ENCODE results near the gene RPL38.

Gene RPL38

DNA sequence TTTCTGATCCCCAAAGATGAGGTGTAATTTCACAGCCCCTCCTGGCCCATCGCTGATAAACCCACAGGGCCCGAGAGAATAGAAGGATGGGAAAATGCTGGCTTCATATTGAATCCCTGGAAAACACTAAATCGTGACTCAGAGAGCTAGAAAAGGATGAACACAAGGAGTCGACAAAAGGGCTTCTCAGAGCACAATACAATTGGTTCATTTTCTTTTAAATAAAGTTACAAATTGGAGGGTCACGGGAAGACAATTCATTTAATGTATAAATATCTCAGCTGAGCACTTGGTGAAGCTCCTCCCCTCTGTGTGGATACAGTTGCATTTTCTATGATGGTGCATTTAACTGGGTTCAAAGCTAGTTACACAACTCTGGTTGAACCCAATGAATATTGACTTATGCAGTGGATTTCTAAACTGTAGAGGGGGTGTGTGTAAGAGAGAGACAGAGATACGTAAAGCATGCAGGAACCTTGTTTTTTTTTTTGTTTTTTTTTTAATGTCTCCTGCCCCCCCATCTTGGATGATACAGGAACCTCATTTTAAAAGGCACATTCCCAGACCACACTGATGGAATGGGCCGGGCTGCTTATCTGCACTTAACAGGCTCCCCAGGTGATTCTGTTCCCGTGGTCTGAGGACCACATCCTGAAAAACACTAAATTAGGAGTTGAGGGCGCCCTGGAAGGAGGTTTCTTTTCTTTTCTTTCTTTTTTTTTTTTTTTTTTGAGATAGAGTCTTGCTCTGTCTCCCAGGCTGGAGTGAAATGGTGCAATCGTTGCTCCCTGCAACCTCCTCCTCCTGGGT, 24.0 kb downstream of the RPL38 start:
- DNase-seq = no peak

DNA sequence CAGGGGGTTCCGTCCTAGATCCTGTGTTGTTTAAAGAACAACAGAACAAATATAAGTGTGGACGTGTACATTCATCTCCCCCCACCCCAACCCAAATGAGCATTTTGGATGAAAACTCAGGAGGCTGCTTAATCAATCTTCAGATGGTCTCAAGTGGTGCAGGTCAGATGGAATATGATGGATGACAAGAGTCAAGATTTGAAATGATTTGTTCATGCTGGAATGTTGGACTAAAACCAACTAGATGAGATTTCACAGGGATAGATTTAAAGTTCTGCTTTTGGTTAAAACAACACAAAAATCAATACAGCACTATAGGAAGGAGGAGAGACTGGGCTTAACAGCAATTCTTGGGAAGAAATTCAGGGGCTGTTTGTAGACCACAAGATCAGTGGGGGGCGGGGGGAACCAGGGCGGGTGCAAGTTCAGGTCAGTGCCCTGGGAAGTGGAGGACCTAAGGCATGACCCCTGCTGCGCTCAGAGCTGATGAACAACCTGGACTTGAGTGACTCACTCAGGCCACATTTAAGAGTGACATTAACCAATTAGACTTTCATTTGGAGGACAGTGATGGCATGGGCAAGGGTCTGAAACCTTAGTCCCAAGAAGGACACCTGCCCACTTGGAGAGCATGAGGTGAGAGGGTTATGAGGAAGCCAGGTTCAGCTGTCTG, 25.0 kb downstream of the RPL38 start:
- no peak for DNase-seq

DNA sequence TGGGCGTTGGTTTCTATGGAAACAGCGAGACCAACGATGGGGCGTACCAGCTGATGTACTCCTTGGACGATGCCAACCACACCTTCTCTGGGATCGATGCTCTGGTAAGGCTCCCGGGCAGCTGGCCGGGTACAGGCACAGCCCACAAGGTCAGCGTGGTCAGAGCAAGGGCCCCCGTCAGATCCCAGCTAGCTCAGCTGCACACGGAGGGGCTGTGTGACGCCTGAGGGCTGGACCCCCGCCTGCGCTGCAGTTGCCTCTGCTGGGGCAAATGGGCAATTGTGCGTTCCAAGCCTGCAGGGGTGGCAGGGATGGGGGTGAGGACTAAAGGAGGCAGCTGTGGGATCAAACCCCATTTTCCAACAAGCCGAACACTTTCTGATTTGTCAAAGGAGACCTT, 27.4 kb downstream of the RPL38 start:
- no peak for DNase-seq

DNA sequence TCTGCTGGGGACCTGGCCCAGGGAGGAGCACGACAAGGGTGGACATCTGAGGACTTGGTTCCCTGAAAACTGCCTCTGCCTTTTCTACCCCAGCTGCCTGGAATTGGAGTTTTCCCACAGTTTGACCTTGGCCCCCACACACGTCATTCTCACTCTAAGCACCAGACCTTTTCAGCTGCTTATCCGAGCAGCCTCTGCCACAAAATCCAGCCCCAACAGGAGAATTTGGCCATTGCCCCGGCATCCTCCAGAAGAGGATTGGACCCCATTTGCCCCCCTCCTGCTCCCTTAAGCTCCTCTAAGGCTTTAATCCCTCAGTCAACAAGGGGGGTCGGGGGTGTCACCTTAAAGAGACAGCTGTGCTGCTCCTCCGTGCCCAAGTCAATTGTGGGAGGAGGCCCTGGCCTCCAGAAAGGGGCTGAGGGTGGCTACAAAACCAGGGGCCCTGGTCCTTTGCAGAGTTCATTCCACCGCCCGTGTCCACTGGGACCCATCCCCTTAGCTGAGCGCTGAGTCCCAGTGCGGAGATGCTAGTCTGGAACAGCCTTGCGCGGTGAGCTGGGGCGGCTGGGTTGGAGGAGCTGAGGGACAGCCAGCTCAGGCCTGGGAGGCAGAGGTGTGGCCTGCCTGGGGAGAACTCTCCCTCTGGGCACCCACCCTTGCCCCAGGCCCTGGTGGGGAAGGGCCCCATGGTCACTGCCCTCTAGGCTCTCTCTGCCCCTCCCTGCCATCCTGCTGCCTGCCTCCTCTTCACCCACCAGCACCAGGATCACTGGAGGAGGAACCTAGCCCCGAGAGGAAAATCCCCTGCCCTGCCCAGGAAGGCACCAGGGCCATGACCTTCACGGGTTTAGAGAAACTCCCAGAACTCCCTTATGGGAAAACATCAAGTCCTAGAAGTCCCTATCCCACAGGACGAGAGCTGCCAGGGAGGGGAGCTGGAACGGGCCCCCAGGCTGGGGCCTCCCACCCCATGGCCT, 28.7 kb downstream of the RPL38 start:
- no peak for DNase-seq

DNA sequence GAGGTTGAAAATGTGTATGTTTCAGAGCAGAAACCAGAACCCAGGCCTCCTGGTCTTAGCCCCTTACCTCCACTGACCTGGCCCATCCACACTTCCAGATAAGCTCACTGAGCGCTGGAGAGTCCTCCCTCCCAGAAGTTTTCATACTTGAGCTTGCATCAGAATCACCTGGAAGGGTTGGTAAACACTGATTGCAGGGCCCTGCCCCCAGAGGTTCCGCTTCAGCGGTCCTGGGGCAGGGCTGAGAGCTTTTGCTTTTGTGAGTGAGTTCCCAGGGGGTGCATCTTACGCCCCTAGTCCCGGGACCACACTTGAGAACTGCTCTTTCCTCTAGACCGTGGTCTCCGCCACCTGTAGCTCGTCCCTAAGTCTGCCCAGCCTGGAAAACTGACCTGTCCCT, 30.5 kb downstream of the RPL38 start:
- no peak for DNase-seq

DNA sequence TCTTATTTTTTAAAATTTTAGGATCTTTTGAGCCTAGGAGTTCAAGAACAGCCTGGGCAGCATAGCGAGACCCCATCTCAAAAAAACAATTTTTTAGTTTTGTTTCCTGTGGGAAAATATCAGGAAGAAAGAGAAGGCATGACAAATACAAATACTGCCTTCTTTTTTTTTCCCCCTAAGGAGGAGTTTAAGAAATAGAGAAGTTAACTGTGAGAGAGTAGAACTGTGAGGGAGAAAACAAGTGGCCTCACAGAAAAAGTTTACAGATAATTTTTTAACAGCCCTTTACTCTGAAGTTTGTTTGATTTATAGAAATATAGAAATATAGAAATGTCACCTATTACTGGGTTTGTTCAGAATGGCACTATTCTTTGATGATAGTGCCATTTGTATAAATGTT, 31.0 kb downstream of the RPL38 start:
- no peak for DNase-seq

DNA sequence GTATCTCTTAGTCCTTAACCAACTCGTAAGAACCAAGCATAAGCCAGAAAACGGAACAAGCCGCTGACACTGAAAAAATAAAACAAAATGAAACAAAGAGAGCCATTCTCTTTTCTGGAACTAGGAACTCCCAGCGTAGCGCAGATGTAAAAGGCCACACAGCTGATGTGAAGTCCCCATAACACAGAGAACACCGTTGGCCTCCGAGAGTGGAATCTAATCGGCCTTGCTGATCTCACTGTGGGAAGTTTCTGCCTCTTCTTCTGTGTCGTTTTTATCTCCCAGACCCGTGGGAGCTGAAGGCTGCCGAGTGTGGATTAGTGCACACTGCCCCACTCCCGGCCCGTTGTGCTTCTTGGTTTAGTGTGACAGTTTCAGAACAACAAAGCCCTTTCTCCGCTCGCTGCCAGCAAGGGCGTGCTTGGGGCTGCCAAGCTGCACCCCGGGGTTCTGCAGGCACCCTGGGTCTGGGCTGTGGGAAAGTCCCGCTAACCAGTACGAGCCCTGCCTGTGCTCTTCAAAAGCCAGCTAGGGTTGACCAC, 31.6 kb downstream of the RPL38 start:
- no peak for DNase-seq

DNA sequence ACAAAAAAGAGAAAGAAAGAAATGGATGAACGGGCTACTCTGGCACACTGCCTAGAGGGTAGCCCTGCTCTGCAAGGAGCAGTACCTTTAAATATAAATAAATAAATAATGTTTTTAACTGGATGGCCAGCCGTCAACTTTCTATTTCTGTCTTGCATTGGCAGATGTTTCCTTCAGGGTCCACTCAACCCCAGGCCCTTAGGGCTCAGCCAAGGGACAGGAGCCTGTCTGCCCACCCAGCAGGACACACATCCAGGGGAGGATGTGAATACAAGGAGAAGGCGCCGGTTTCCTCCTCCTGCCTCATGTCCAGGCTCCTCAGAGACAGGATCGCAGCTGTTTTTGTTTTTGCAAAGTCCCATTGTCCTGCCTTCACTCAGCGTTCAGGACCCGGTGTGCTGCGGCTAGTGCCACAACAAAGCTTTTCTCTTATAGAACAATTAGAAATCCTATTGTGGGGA, 32.5 kb downstream of the RPL38 start:
- DNase-seq = no peak

DNA sequence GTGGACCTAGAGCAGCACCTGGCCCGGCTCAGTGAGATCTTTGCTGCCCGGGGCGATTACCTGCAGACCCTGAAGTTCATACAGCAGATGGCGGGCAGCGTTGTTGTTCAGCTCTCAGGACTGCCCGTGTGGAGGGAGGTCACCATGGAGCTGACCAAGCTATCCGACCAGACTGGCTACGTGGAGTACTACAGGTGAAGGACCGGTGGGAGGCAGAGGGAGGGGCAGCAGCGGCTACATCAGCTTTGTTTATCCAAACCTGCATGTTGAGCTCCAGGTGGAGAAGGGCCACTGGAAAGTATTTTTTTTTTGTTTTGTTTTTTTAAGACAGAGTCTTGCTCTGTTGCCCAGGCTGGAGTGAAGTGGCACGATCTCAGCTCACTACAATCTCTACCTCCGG, 33.8 kb downstream of the RPL38 start:
- no peak for DNase-seq

DNA sequence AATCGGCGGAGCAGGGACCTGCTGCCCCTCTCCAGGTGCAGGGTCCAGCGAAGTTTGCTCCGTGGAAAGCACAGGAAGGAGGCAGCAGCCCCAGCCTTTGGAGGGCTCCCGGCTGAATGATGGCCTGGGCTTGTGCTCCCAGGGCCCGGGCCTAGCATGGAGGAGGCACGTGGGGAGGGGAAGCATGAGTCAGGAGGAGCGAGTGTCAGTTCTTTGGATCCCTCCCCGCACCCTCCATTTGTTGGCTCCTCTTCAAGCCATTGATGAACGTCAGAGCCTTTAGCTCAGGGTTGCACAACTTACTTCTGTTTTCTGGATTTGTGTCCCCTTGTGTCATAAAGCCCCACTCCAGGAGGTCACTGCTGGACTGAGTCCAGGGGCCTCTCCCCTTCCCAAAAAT, 35.7 kb downstream of the RPL38 start:
- DNase-seq = no peak

DNA sequence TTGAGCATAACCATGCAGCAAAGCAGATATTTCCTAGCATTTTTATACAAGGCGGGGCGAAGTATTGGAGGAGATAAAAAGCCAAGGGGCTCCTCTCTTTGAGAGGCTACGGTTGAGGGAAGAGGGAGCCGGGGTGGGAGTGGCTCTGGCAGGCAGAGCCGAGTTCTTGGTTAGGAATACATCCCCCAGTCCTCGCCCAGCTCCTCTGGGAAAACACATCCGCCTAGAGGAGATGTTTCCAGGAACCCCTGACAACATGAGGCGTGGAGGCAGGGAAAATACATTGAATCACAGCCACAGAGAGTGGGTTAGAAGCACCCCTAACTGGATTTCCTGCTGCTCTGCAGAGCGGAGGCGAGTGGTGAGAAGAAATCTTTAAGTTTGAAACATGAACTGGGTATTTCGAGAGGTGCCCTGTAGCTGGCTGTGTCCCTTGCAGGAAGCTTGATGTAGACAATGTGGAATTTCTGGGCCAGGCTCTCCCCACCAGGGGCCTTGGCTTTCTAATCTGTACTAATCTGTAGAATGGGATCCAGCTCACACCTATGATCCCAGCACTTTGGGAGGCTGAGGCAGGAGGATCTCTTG, 37.2 kb downstream of the RPL38 start:
- no peak for DNase-seq

DNA sequence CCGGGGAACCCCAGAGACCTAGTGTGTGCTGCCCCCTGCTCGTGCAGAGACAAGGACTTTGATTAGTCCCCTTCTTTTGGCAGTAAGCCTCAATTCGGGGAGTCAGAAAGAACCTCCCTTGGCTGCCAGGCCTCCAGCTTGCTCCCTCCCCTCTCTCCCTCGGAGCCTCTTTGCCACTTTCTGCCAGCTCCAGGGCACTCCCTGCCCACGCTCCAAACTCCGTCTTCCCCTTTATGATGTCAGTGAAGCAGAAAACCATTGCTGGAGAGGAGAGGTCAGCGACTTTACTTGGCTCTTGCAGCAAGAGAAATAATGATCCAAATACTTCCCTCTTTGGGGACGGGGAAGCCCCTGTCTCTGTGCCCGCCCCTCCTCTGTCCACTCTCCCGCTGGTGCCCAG, 38.0 kb downstream of the RPL38 start:
- no peak for DNase-seq

DNA sequence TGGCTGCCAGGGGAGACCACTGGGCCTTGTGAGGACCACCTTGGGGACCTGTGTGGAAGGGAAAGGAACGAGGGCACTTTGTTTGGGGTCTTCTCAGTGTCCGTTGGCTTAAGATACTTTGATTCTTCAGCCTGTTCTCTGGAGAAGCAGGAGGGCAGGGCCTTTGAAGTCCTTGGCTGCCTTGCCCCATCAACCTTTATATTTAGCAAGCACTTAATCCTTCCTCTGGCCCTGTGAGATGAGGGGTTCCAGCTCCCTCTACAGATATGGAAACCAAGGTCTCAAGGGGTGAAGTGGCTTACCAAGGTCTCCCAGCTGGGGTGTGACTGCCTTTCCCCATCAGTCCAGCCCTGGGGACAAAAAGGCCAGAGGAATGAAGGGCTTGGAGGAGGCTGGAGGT, 38.4 kb downstream of the RPL38 start:
- no peak for DNase-seq

DNA sequence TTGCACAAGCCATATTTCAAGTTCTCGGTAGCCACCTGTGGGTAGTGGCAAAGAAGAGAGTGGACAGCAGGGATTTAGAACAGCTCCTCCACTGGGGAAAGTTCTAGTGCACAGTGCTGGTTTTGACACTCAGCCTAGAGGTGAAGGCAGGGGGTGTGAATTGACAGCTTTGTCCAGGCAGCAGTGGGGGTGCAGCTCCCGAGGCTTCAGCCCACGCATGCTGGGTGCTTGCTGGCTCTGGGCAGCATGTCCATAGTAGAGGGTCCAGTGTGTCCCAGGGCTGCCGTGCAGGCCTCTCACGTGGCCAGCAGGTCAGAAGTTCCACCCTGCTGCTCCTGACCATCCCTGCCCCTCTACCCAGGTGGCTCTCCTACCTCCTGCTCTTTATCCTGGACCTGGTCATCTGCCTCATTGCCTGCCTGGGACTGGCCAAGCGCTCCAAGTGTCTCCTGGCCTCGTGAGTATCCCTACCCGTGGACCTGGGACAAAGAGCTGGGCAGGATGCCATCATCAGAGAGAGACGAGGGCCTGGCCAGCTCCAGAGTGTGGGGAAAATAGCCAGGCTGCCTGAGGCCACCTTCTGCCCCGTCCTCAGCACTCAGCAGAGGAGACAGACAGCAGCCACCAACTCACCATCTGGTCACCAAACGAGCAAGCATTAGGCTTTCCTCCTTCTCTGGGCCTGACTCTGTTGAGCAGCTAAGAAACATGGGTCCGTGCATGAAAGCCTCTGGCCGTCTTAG, 39.7 kb downstream of the RPL38 start:
- DNase-seq = no peak

DNA sequence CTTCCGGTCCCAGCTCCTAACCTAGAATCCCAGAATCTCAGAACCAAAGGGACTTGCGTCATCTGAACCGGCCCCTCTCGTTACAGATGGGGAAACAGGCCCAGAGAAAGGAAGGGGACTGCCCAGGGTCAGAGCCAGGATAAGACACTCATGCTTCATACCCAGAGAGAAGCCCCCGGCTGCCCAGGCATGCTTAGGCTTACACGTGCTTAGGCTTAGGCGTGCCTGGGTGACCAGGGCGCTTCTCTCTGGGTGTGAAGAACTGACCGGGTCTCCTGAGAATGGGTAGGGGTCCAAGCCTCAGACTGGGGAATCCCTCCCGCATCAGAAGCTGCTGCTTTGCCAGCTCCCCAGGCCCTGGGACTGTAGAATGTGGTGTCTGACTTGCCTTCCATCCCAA, 40.6 kb downstream of the RPL38 start:
- DNase-seq = no peak

DNA sequence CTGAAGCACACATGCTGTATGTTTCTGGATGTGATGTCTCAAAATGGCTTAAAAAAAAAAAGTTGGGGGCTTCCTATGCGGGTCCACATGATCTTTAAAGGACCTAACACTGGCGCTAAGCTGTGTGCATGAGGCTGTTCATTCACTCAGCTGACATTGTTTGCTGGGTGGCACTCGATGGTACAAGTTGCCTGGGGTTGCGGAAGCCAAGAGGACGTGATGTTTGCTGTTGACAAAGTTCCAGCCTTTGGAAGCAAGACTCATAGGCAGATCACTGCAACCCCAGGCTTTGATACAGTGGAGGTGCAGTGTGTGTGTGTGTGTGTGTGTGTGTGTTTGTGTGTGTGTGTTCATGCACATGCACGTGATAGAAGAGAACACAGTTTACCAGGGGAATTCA, 41.1 kb downstream of the RPL38 start:
- DNase-seq = no peak

DNA sequence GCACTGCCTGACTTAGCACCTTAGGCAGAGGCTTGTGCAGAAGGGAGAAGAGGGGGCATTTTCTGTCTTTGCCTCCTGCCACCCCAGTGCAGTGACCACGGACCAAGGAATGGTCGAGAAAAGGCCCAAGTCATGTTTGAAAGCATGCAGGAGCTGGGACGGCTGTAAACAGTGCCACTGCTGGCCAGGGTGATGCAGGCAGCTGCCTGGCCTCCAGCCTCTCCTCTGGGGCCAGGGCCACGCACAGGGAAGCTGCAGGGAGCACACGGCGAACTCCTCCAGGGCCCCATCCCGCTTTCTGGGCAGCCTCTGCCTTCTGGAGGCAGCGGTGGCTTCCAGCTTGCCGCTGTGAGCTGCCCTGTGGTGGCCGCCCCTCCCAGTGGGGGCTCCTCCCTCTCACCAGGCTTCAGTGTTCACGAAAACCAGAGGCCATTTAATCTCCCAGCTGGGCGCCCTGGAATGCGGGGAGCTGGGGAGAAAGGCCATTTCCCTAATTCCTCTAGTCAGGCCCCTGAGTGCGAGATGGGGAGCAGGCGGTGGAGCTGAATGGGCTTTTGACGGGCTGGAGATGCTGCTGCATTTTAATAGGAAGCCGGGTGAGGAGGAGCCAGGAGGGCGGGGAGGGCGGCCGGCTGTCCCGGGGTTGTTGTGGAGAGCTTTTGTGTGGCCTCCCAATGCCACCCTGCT, 41.8 kb downstream of the RPL38 start:
- DNase-seq = no peak

DNA sequence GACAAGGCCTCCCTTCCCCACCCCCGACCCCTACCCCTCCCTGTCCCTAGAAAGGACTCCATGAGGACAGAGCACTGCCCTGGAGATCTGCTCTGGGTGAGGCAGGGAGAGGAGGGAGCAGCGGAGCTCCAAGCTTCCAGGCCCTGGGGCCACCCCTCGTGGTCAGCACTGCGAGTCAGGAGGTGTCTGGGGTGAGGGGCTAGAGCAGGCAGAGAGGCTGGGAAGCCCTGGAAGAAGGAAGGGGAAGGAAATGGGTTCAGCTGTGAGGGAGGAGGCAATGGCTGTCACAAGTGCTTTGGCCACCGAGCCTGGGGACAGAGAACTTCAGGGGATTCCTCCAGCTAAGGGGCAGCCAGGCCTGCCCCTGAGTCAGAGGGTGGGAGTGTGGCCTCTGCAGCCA, 42.4 kb downstream of the RPL38 start:
- no peak for DNase-seq

DNA sequence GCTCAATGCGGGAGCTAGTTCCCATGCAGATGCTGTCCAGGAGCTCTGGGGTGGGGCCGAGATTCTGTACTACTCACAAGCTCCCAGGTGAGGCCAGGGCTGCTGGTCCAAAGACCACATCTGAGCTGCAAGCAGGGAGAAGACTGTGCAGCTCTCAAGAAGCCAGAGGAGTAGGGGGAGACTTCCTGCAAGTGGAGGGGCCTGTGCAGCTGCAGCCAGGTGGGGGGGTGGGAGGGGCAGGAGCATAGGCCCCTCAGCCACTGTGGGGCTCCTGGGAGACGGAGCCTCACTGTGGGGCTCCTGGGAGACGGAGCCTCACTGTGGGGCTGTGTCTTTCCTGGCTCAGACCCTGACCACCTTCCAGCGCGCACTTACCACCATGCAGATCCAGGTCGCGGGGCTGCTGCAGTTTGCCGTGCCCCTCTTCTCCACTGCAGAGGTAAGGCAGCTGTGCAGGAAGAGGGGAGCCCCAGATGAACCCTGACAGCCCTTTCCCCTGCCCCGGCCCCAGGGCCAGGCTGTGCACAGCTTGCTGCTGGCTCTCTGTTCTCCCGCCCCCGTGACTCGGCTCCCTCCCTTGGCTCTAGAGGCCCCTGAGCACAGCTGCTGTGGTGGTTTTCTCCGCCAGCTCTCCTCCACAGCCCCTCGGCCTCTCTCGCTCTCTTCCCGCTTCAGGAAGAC, 46.3 kb downstream of the RPL38 start:
- no peak for DNase-seq

DNA sequence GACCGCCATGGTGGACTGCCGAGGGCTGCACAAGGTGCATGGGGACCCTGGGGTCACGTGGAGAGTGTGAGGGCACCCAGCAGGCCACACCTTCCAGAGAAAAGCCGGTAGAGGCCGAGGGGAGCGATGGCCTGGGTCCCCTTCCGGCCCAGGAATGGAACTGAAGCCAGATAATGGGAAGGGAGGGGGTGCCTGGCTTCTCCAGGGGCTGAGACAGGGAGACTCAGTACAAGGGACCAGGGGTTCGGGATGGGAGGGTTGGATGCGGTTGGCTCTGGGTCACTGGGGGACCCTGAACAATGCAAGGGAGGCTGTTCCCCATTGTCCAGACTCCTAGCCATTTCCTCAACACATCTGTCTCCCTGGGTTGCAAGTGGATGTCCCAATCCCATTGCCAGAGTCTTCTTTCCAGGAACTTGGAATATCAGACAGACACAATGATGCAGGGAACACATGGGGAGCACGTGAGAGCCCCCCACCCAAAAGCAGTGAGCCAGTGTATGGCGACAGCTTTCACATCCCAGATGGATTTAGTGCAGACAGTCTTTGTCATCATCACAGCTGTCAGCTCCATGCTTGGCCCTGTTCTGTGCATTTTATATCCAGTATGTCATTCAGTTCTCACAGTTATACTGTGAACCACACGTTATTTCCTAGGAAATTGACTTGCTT, 47.0 kb downstream of the RPL38 start:
- no peak for DNase-seq
